Measurements from ENCODE around the gene IGF2BP1.
"Not testable (repeated sequence)": the region's sequence is repeated elsewhere in the genome, so short reads cannot be mapped to it uniquely, and the experiment has no call there.

IGF2BP1 gene

GRCh38 chr17:49069585-49070273 is 72.5 kb downstream of the IGF2BP1 start:
- Histone ChIP-seq H3K9me3 (ENCODE audit: insufficient read depth, low read depth, low read length) (no peaks in the 10 kb centered on the region), H3K27me3 (ENCODE audit: insufficient read depth, low read length) (no peaks in the 10 kb centered on the region), H3K4me1 (ENCODE audit: insufficient read depth, low read length) (peaks cover 2% of the 10 kb centered on the region; the same call in 1 of the 2 replicates), H3K9ac (ENCODE audit: low read depth, low read length) (no peak overlapping the region), H3K4me3 (ENCODE audit: low read length) (no peak overlapping the region), H3K27ac (ENCODE audit: low read length) (no peak overlapping the region), H3K36me3 (ENCODE audit: insufficient read depth, low read depth, low read length) (no peaks in the 10 kb centered on the region)

GRCh38 chr17:49071106-49071505 is 73.9 kb downstream of the IGF2BP1 start:
- Histone ChIP-seq H3K4me1 (ENCODE audit: insufficient read depth, low read length) (peaks cover 2% of the 10 kb centered on the region; the same call in 1 of the 2 replicates), H3K4me3 (ENCODE audit: low read length) (no peak overlapping the region), H3K27me3 (ENCODE audit: insufficient read depth, low read length) (no peaks in the 10 kb centered on the region), H3K9ac (ENCODE audit: low read depth, low read length) (no peak overlapping the region), H3K27ac (ENCODE audit: low read length) (no peak overlapping the region), H3K36me3 (ENCODE audit: insufficient read depth, low read depth, low read length) (no peaks in the 10 kb centered on the region), H3K9me3 (ENCODE audit: insufficient read depth, low read depth, low read length) (no peaks in the 10 kb centered on the region)

GRCh38 chr17:49074851-49075540 is 77.8 kb downstream of the IGF2BP1 start:
- Histone ChIP-seq H3K4me3 (ENCODE audit: low read length) (no peak overlapping the region), H3K36me3 (ENCODE audit: insufficient read depth, low read depth, low read length) (no peaks in the 10 kb centered on the region), H3K27me3 (ENCODE audit: insufficient read depth, low read length) (no peaks in the 10 kb centered on the region), H3K9me3 (ENCODE audit: insufficient read depth, low read depth, low read length) (no peaks in the 10 kb centered on the region), H3K27ac (ENCODE audit: low read length) (no peak overlapping the region), H3K9ac (ENCODE audit: low read depth, low read length) (no peak overlapping the region), H3K4me1 (ENCODE audit: insufficient read depth, low read length) (no peaks in the 10 kb centered on the region)

GRCh38 chr17:49076573-49077384 is 79.6 kb downstream of the IGF2BP1 start:
- no peaks in the 10 kb centered on the region for H3K36me3 ChIP-seq (ENCODE audit: insufficient read depth, low read depth, low read length)
- H3K4me3 ChIP-seq (ENCODE audit: low read length), result no peak overlapping the region
- H3K27ac ChIP-seq (ENCODE audit: low read length), result no peak overlapping the region
- no peaks in the 10 kb centered on the region for H3K27me3 ChIP-seq (ENCODE audit: insufficient read depth, low read length)
- H3K9me3 ChIP-seq (ENCODE audit: insufficient read depth, low read depth, low read length), result no peaks in the 10 kb centered on the region
- H3K4me1 ChIP-seq (ENCODE audit: insufficient read depth, low read length), result no peaks in the 10 kb centered on the region
- H3K9ac ChIP-seq (ENCODE audit: low read depth, low read length), result no peak overlapping the region

- no peaks in the 10 kb centered on the region for H3K9me3 ChIP-seq (ENCODE audit: insufficient read depth, low read depth, low read length)
- no peak overlapping the region for H3K4me3 ChIP-seq (ENCODE audit: low read length)
- no peak overlapping the region for H3K9ac ChIP-seq (ENCODE audit: low read depth, low read length)
- no peaks in the 10 kb centered on the region for H3K27me3 ChIP-seq (ENCODE audit: insufficient read depth, low read length)
- no peaks in the 10 kb centered on the region for H3K4me1 ChIP-seq (ENCODE audit: insufficient read depth, low read length)
- no peak overlapping the region for H3K27ac ChIP-seq (ENCODE audit: low read length)
- no peaks in the 10 kb centered on the region for H3K36me3 ChIP-seq (ENCODE audit: insufficient read depth, low read depth, low read length)
These were observed 81.1 kb downstream of the IGF2BP1 start for GRCh38 chr17:49078248-49078647.

- H3K9ac ChIP-seq (ENCODE audit: low read depth, low read length), result no peak overlapping the region
- no peak overlapping the region for H3K27ac ChIP-seq (ENCODE audit: low read length)
- no peaks in the 10 kb centered on the region for H3K27me3 ChIP-seq (ENCODE audit: insufficient read depth, low read length)
- H3K4me3 ChIP-seq (ENCODE audit: low read length), result no peak overlapping the region
- H3K36me3 ChIP-seq (ENCODE audit: insufficient read depth, low read depth, low read length), result no peaks in the 10 kb centered on the region
- H3K9me3 ChIP-seq (ENCODE audit: insufficient read depth, low read depth, low read length), result no peaks in the 10 kb centered on the region
- H3K4me1 ChIP-seq (ENCODE audit: insufficient read depth, low read length), result no peaks in the 10 kb centered on the region
These were observed 82.9 kb downstream of the IGF2BP1 start for GRCh38 chr17:49079840-49080663.

GRCh38 chr17:49082231-49082630 is 85.0 kb downstream of the IGF2BP1 start:
- Histone ChIP-seq H3K9me3 (ENCODE audit: insufficient read depth, low read depth, low read length) (no peaks in the 10 kb centered on the region), H3K4me3 (ENCODE audit: low read length) (no peak overlapping the region), H3K9ac (ENCODE audit: low read depth, low read length) (no peak overlapping the region), H3K36me3 (ENCODE audit: insufficient read depth, low read depth, low read length) (no peaks in the 10 kb centered on the region), H3K27ac (ENCODE audit: low read length) (no peak overlapping the region), H3K27me3 (ENCODE audit: insufficient read depth, low read length) (no peaks in the 10 kb centered on the region), H3K4me1 (ENCODE audit: insufficient read depth, low read length) (peaks cover 8% of the 10 kb centered on the region)

- H3K9me3 ChIP-seq (ENCODE audit: insufficient read depth, low read depth, low read length); H3K4me1 ChIP-seq (ENCODE audit: insufficient read depth, low read length); H3K4me3 ChIP-seq (ENCODE audit: low read length); H3K9ac ChIP-seq (ENCODE audit: low read depth, low read length); H3K27me3 ChIP-seq (ENCODE audit: insufficient read depth, low read length); H3K27ac ChIP-seq (ENCODE audit: low read length); H3K36me3 ChIP-seq (ENCODE audit: insufficient read depth, low read depth, low read length): not testable (repeated sequence)
These were observed 87.9 kb downstream of the IGF2BP1 start for GRCh38 chr17:49085046-49085445.

- Histone ChIP-seq H3K27ac (ENCODE audit: low read length) (no peak overlapping the region), H3K9ac (ENCODE audit: low read depth, low read length) (no peak overlapping the region), H3K4me3 (ENCODE audit: low read length) (no peak overlapping the region), H3K9me3 (ENCODE audit: insufficient read depth, low read depth, low read length) (no peaks in the 10 kb centered on the region), H3K4me1 (ENCODE audit: insufficient read depth, low read length) (peaks cover 8% of the 10 kb centered on the region), H3K27me3 (ENCODE audit: insufficient read depth, low read length) (no peaks in the 10 kb centered on the region), H3K36me3 (ENCODE audit: insufficient read depth, low read depth, low read length) (no peaks in the 10 kb centered on the region)
These were observed 88.6 kb downstream of the IGF2BP1 start for GRCh38 chr17:49085565-49086315.

GRCh38 chr17:49086316-49086605 is 89.1 kb downstream of the IGF2BP1 start:
- no peaks in the 10 kb centered on the region for H3K36me3 ChIP-seq (ENCODE audit: insufficient read depth, low read depth, low read length)
- H3K4me3 ChIP-seq (ENCODE audit: low read length), result no peak overlapping the region
- H3K9me3 ChIP-seq (ENCODE audit: insufficient read depth, low read depth, low read length), result no peaks in the 10 kb centered on the region
- H3K4me1 ChIP-seq (ENCODE audit: insufficient read depth, low read length), result peaks cover 8% of the 10 kb centered on the region
- H3K27me3 ChIP-seq (ENCODE audit: insufficient read depth, low read length), result no peaks in the 10 kb centered on the region
- no peak overlapping the region for H3K9ac ChIP-seq (ENCODE audit: low read depth, low read length)
- H3K27ac ChIP-seq (ENCODE audit: low read length), result no peak overlapping the region

- no peak overlapping the region for H3K9ac ChIP-seq (ENCODE audit: low read depth, low read length)
- H3K4me3 ChIP-seq (ENCODE audit: low read length), result no peak overlapping the region
- H3K27me3 ChIP-seq (ENCODE audit: insufficient read depth, low read length), result no peaks in the 10 kb centered on the region
- H3K4me1 ChIP-seq (ENCODE audit: insufficient read depth, low read length), result peaks cover 8% of the 10 kb centered on the region
- H3K9me3 ChIP-seq (ENCODE audit: insufficient read depth, low read depth, low read length), result no peaks in the 10 kb centered on the region
- H3K36me3 ChIP-seq (ENCODE audit: insufficient read depth, low read depth, low read length), result no peaks in the 10 kb centered on the region
- no peak overlapping the region for H3K27ac ChIP-seq (ENCODE audit: low read length)
These were observed 89.5 kb downstream of the IGF2BP1 start for GRCh38 chr17:49086649-49087048.
